Inferior parietal cortex (tissue), 1 donor: Measurements from ENCODE around the gene OR4F6.
A peak's percentile ranks its signal among the peaks of the same experiment; 100 is the strongest.
"Not testable (repeated sequence)": the region's sequence is repeated elsewhere in the genome, so short reads cannot be mapped to it uniquely, and the experiment has no call there.

Experiments
- DNase-seq: peaks from one replicate; pipeline ENCODE4 v3.0.0-alpha.2; 2016; ENCODE audit errors: extremely low spot score

OR4F6 gene

GRCh38 chr15:101803209-101803608 lies at the start of gene OR4F6:
OR4F6 (plus strand) TSS chr15:101803509; CDS start chr15:101805720, 2,211 bp downstream.
- DNase-seq, result no peak

GRCh38 chr15:101764669-101765339 lies 38.5 kb upstream of the OR4F6 start:
- not testable (repeated sequence) for DNase-seq

GRCh38 chr15:101765340-101765671 lies 38.0 kb upstream of the OR4F6 start:
- not testable (repeated sequence) for DNase-seq

- DNase-seq, result no peak
These were observed 37.4 kb upstream of the OR4F6 start for GRCh38 chr15:101765772-101766456.

- DNase-seq, result not testable (repeated sequence)
These were observed 36.1 kb upstream of the OR4F6 start for GRCh38 chr15:101767083-101767640.

- no peak for DNase-seq
These were observed 30.4 kb upstream of the OR4F6 start for GRCh38 chr15:101772921-101773320.

- no peak for DNase-seq
These were observed 29.7 kb upstream of the OR4F6 start for GRCh38 chr15:101773496-101774100.

- DNase-seq, result no peak
These were observed 28.2 kb upstream of the OR4F6 start for GRCh38 chr15:101775136-101775535.

- not testable (repeated sequence) for DNase-seq
These were observed 24.7 kb upstream of the OR4F6 start for GRCh38 chr15:101778576-101778975.

- not testable (repeated sequence) for DNase-seq
These were observed 23.1 kb upstream of the OR4F6 start for GRCh38 chr15:101780225-101780624.

GRCh38 chr15:101781928-101782327 lies 21.4 kb upstream of the OR4F6 start:
- DNase-seq, result no peak

GRCh38 chr15:101784644-101785043 lies 18.7 kb upstream of the OR4F6 start:
- no peak for DNase-seq

GRCh38 chr15:101786422-101786821 lies 16.9 kb upstream of the OR4F6 start:
- DNase-seq, result not testable (repeated sequence)

GRCh38 chr15:101788001-101788400 lies 15.3 kb upstream of the OR4F6 start:
- DNase-seq, result not testable (repeated sequence)

- DNase-seq, result not testable (repeated sequence)
These were observed 14.6 kb upstream of the OR4F6 start for GRCh38 chr15:101788503-101789269.

- DNase-seq, result not testable (repeated sequence)
These were observed 12.6 kb upstream of the OR4F6 start for GRCh38 chr15:101790748-101791147.

- not testable (repeated sequence) for DNase-seq
These were observed 9.3 kb upstream of the OR4F6 start for GRCh38 chr15:101793981-101794380.

GRCh38 chr15:101795455-101795854 lies 7.9 kb upstream of the OR4F6 start:
- peak; percentile 4 for DNase-seq

GRCh38 chr15:101799665-101800064 lies 3.6 kb upstream of the OR4F6 start:
- no peak for DNase-seq

GRCh38 chr15:101801048-101801447 lies 2.3 kb upstream of the OR4F6 start:
- DNase-seq, result no peak

GRCh38 chr15:101803676-101804075 lies 367 bp downstream of the OR4F6 start:
- no peak for DNase-seq

- DNase-seq, result no peak
These were observed 1.1 kb downstream of the OR4F6 start for GRCh38 chr15:101804375-101804774.
